ENCODE results near the gene C8G.

Gene C8G

DNA sequence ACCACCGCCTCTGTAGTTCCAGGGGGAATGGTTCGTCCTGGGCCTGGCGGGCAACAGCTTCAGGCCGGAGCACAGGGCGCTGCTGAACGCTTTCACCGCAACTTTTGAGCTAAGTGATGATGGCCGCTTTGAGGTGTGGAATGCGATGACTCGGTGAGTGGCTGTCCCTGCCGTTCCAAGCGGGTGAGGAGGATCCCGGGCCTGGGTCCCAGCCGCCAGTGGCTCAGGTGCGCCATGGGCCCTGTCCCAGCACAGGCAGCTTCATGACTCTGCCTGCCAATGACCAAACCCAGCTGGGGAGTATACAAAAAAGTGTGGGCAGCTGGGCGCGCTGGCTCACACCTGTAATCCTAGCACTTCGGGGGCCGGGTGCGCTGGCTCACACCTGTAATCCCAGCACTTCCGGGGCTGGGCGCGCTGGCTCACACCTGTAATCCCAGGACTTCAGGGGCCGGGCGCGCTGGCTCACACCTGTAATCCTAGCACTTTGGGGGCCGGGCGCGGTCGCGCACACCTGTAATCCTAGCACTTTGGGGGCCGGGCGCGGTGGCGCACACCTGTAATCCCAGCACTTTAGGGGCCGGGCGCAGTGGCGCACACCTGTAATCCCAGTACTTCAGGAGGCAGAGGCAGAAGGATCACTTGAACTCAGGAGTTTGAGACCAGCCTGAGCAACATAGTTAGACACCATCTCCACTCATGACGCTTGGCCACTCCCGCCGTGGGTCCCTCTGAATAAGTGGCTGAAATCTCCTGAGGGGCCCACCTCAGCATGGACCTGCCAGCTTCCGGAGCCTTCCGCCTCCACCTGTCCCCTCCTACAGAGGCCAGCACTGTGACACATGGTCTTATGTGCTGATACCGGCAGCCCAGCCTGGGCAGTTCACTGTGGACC, 8.1 kb downstream of the C8G start:
- no peak overlapping the region for H3K27ac ChIP-seq
- TF ChIP-seq, protein P1, sequence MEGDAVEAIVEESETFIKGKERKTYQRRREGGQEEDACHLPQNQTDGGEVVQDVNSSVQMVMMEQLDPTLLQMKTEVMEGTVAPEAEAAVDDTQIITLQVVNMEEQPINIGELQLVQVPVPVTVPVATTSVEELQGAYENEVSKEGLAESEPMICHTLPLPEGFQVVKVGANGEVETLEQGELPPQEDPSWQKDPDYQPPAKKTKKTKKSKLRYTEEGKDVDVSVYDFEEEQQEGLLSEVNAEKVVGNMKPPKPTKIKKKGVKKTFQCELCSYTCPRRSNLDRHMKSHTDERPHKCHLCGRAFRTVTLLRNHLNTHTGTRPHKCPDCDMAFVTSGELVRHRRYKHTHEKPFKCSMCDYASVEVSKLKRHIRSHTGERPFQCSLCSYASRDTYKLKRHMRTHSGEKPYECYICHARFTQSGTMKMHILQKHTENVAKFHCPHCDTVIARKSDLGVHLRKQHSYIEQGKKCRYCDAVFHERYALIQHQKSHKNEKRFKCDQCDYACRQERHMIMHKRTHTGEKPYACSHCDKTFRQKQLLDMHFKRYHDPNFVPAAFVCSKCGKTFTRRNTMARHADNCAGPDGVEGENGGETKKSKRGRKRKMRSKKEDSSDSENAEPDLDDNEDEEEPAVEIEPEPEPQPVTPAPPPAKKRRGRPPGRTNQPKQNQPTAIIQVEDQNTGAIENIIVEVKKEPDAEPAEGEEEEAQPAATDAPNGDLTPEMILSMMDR (conservative IDR thresholded peaks at IDR 0.05) = no peak

DNA sequence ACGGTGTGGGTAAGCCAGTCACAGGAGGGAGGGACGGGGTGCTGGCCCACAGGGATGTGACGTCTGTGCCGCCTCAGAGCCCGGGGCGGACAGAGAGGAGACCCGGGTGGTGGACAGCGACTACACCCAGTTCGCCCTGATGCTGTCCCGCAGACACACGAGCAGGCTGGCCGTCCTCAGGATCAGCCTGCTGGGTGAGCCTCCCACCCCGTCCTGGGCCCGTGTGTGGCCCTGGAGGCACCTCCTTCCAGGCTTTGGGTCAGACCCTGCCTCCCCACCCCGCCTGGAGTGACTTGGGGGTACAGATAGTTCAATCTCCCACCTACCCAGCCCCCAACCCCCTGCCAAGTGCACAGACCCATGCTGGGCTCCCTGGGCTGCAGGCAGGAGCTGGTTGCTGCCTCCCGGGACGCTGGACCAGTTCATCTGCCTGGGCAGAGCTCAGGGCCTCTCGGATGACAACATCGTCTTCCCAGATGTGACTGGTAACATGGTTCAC, 8.8 kb downstream of the C8G start:
- TF ChIP-seq, protein P1 (conservative IDR thresholded peaks at IDR 0.05) = no peak
- H3K27ac ChIP-seq = no peak overlapping the region

DNA sequence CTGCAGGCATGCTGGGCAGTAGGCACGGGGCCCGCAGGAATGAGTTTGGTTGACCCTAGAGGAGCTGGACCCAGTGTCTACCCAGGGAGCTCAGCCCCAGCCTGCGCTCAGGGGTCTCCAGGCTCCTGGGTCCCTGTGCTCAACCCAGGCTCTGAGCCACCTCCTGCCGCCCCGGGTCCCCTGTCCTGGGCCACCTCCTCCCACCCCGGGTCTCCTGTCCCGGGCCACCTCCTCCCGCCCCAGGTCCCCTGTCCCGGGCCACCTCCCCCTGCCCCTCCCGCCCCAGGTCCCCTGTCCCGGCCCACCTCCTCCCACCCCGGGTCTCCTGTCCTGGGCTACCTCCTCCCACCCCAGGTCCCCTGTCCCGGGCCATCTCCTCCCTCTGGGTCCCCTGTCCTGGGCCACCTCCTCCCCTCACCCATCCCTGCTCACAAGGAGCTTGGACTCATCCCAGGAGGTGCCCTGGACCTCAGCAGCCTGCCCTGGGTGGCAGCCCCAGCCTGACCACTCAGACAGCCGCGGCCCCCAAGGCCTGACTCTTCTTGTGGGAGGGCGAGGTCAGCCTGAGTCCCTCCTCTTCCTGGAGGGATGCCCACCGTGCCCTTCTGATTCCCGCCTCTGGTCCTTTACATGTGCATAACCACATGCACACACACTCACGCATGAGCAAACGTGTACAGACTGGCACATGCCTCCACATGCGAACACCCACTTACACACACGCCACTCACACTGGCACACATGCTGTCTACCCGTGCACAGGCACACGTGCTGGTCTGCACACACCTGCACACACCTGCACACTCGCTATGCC, 9.4 kb downstream of the C8G start:
- no peak overlapping the region for H3K27ac ChIP-seq
- TF ChIP-seq, protein P1 (conservative IDR thresholded peaks at IDR 0.05) = no peak

DNA sequence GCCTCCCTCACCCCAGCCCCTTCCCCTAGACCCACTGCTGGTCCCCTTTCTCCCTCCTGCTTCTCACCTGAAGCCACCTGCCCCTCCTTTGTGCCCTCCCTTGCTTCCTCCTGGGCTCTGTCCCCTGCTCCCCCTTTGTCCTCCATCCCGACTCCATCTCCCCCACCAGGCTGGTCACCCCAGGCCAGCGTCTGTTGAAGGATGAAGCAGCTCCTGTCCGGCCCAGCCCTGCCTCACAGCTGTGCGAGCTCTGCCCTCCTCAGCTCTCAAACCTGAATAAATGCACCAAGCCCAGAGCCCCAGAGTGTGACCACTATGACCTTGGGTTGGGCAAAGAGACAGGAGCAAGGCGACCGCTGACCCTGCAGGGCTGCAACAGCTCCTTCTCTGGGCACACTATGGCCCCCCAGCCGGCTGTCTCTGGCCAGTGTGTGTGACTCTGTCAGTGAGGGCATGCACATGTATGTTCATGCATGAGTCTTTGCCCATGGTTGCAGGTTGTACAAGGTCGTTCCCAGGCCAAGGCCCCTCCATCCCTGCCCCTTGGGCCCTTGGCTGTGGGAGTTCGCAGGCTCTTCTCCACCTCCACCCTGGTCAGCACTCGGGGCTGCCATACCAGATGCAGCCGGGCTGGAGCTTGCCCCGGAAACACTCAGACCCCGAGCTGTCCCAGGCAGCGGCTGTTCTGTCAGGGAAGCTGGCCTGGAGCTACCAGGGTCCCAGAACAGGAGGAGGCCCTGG, 10.3 kb downstream of the C8G start:
- no peak overlapping the region for H3K27ac ChIP-seq
- TF ChIP-seq, protein P1 (conservative IDR thresholded peaks at IDR 0.05) = no peak

DNA sequence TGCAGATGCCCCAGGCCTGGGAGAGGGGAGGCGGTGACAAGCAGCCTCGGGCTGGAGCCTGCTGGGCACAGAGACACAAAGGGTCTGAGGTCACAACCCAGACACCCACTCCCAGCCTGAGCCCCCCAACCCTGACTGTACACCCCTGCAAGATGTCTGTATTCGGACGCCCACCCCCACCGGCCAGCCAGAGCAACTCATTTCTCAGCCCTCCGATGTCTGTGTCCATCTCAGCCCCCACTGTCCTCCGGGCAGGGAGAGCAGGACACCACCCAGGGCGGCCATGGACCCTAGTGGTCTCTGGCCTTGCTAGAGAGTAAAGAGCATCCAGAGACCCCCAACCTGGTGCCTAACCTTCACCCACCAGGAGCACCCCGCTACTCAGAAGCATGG, 10.9 kb downstream of the C8G start:
- TF ChIP-seq, protein P1 (conservative IDR thresholded peaks at IDR 0.05) = no peak
- H3K27ac ChIP-seq = no peak overlapping the region

DNA sequence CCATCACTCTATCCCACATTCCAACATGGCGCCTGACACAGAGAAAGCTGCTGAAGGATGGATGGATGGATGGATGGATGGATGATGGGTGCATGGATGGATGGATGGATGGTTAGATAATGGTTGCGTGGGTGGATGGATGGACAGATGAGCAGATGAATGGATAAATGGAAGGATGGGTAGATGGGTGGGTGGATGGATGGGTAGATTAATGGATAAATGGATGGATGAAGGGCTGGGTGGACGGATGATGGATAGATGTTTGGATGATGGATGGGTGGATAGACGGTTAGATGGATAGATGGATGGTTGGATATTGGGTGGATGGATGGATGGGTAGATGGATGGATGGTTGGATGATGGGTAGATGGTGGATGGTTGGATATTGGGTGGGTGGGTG, 11.6 kb downstream of the C8G start:
- TF ChIP-seq, protein P1 (conservative IDR thresholded peaks at IDR 0.05) = no peak
- H3K27ac ChIP-seq = no peak overlapping the region

Data from VCaP (cell line).